Hematopoietic multipotent progenitor cell treated with erythropoietin and hydrocortisone succinate and interleukin-3 and kit ligand, for 8 days (in vitro differentiated cells): ENCODE measurements around the gene LELP1.
A peak's percentile ranks its signal among the peaks of the same experiment; 100 is the strongest.
"Not testable (repeated sequence)": the region's sequence is repeated elsewhere in the genome, so short reads cannot be mapped to it uniquely, and the experiment has no call there.

Experiments
- DNase-seq: peaks from one replicate; pipeline ENCODE4 v3.0.0-alpha.2; 2015

The LELP1 gene

DNA sequence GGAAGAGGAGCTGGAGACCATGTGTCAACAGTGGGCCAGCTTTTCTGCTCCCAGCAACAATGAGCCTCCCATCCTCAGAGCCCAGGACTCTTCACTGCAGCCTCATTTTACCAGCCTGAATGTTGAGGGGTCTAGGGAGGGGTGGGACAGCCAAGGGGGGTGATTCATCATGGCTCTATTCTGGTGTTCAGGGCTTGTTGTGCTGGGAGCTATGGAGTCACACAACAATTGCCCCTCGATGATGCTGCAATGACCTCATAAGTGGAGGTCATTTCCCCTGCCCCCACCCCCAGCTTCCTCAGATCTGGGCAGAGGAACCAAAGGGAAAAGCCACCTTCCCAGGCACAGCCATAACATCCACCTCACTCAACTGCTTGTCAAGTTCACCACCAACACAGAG, at the start of gene LELP1:
Gene LELP1, plus strand, starts transcription at position 301 of the 400 bp plus-strand sequence. CDS start 1,278 bp downstream, outside the sequence.
- DNase-seq, result no peak

DNA sequence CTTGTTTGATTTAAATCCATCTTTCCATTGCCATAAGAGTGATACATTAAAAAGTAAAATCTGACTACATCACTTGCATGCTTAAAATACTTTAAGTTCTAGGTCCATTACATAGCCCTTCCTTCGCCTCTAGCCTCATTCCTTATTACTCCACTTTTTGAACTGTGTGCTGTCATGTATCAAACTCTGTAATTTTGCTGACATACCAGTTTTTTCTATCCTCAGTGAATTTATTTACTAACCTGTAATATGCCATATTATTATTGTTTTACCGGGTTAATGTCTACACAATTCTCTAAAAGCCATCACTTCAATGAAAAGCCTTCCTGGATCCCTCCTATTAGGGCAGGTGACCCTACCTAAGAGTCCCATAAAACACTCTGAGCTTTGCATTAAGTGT, 47.7 kb upstream of the LELP1 start:
- no peak for DNase-seq

DNA sequence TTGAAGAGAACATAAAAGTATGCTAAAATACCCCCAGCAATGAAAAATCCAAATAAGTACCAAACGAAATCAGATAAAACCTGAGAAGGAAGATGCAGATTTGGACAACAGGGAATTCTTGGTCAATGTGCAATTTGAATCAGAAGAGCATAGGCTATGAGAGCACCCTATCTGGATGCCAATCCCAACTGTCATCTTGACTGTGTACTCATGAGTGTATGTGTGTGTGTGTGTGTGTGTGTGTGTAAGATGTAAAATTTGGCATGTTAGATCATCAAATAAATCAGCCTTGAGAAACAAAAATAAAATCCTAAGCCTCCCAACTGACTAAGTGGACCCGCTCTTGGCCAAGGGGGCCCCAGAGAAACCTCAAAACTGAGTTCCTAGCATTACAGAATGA, 34.5 kb upstream of the LELP1 start:
- no peak for DNase-seq

DNA sequence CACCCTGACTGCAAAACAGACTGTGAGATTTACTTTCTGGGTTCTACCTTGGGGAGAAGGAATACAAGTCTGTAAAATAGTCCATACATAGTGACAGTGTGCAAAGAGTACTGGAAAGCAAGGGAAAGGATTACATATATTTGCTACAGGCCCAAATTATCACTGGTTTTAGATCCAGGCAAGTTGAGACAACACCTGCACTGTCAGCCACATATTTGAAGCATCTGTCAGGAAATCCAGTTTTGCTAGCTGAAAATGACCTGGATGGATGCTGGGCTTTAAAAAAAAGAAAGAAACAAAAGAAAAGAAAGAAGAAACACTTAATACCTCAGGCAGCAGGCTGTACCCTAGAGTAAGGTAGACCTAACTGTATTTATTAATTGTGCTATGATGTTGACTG, 28.6 kb upstream of the LELP1 start:
- no peak for DNase-seq

DNA sequence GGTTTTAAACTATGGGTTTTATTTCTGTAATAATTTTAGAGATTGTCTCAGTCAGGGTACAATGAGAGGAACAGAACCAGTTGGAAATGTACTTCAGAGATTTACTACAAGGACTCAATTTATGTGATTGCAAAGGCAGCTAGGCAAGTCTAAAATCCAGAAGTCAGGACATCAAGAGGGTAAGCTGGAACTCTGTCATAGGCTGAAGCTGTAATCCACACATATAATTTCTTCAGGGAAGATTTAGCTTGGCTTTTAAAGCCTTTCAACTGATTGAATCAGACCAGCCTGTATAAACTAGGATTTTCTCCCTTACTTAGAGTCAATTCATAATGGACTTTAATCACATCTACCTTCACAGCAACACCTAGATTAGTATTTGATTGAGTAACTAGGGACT, 24.3 kb upstream of the LELP1 start:
- DNase-seq, result no peak

DNA sequence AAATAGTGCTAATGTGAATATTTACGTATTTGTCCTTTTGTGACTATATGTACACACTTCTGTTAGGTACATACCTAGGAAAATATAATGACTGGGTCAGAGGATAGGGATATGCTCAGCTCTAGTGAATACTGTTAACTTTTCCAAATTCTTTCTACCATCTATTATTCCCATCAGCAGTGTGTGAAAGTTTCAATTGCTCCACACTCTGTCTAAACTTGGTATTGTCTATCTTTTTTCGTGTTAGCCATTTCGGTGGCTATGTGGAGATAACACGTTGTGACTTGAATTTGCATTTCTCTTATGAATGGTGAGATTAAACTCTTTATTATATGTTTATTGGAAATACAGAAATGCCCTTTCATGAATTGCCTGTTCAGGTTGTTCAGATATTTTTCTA, 22.7 kb upstream of the LELP1 start:
- DNase-seq, result no peak

DNA sequence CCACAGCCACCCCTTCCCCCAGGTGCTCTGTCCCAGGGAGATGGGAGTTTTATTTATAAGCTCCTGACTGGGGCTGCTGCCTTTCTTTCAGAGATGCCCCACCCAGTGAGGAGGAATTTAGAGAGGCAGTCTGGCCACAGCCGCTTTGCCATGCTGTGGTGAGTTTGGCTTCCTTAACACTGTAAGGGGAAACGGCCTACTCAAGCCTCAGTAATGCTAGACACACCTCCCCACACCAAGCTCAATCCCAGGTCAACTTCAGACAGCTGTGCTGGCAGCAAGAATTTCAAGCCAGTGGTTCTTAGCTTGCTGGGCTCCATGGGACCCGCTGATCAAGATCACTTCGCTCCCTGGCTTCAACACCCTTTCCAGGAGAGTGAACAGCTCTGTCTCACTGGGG, 14.9 kb upstream of the LELP1 start:
- not testable (repeated sequence) for DNase-seq

DNA sequence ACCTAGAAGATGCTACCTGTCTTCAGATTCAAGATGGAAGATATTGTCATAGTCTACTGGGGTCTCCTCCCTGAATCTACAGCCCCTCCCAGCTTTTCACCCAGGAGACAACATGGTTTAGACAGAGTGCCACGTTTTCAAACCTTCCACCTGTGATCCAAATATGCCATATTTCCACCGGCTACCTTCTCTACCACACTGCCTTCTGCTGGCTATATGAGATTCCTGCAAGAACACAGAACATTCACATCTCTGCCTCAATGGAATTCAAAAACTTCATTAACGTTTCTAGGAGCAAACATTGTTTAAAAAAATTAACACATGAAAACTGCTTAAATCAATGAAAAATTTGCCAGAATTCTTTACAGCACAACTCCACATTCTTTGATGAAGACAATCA, 12.9 kb upstream of the LELP1 start:
- DNase-seq, result peak; percentile 27

DNA sequence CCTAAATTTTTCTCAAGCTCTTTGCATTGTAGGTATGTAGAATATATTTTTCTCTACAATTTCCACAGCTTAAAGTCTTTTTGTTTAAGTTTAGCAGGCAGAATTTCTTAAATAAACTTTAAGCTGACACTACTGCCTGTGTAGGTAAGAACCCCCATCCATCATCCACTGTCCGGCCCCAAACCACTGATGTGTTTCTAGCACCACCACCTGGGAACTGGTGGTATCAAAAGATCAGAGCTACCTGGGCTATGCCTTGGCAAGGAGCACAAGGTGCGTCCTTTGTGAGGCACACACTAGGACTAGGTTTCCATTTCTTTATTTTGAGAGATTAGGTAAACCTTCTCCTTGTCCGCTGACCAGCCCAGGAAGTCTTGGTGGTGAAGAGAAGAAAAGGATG, 10.5 kb upstream of the LELP1 start:
- peak; percentile 30 for DNase-seq

DNA sequence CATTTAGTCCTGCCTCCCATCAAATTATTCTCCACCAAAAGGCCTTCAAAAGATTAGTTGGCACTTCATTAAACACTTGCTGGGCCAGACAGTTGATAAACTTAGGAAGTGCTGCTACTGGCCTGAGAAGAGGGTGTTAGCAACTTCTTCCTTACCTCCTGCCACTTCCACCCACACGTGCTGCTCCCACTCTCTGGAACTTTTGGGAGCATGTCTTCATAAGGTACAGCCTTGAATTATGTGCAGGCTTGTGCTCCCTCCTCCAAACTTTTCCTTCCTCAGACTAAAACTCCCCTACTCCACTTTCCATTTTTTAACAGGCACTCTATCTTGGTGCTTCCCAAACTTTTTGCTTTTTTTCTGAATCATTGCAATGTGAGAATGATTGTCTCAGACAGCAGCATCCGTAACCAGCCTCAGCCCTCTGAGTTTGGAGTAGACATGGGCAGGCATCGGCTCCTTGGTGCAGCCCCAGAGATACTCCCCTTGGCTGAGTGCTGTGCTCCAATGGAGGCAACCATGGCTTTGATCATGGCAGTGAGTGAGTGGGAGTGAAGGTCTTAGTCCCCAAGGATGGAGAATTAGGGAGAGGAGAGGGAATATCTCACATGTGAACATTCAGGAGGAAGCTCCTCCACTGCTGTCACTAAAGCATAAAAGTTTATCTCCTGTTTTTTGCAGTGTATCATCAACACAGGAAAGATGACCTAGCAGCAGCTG, 8.7 kb upstream of the LELP1 start:
- DNase-seq, result no peak

DNA sequence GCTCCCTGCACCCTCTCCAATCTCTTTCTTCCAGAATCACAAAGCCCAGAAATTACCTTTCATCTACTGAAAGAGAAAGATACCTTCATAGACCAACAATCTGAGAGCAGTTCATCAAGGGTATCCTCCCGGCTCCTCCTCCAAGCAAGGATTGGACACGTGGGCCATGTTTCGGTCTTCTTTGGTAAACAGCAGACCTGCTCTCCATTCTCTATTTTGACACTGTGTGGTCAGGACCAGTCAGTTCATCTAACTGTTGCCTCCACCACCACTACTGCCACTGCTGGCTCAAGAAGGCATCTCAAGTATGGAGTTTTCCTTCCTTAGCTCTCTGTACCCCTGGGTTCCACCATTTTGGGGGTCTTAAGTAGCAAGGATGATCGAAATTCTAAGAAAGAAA, 8.0 kb upstream of the LELP1 start:
- no peak for DNase-seq

DNA sequence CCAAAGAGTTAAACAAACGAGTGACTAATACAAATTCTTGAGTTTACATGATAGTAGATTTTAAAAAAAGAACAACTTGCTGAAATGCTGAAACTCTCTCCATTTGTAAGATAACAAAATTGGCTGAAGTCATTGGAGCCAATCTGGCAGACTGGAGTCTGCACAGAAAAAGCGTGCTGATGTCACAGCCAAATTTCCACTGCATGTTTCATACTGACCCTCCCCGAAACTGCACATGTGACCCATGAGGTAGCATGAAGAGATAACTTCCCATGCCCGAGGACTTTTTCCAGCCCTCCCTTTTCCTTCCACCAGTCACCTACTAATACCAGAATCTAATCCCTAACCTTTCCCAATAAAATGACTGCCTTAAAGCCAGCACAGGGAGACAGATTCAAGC, 1.2 kb upstream of the LELP1 start:
- no peak for DNase-seq

DNA sequence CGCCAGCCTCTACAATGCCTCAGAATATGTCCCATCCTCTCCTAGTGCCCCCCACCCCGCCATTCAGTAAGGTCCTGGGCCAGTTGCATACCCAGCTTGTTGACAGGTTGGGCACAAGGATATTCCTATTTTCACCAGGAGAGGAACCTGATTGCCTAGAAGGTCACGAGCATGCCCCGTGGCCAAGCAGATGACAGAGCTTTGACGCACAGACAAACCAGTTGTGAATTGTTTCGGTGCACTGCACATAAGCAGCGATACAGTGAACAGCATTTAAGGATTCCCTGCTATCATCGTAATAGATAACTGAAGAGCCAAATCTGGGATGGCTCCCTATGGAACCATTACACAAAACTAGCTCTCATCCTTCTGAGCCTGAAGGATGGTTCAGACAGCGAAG, 3.4 kb downstream of the LELP1 start:
- no peak for DNase-seq

DNA sequence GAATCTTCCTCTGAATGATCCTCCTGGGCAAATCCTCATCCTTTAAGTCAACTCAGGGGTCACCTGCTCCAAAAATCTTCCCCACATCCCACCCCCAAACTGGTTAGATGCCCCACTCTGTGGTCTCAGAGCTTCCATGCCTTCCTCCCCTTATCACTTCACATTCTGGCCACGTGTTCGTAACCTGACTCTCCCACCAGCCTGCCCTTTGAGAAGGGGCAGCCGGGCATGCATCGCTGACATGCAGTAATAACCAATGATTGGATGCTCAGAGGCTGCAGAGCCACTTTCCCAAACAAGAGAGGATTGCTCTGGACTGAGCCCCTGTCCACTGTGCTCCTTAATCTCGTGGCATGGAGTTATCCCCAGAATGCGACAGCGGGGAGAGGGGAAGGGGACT, 7.0 kb downstream of the LELP1 start:
- DNase-seq, result no peak

DNA sequence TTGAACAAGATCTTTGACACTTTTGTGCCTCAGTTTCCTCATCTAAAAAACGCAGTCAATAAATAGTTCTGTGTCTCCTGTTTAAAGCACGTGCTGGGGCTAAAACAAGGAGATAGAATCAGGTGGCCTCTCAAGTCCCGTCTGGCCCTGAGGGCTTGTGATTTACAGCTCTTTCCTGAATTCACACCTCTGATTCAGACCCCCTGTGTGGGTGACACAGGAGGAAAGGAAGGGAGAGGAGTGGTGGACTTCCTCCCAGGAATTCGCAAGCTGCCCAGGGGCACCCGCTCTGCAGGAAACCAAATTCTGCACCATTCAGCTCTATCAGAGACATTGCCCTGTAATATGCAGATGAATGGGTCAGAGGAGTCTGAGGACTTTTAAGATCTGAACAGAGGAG, 9.0 kb downstream of the LELP1 start:
- no peak for DNase-seq

DNA sequence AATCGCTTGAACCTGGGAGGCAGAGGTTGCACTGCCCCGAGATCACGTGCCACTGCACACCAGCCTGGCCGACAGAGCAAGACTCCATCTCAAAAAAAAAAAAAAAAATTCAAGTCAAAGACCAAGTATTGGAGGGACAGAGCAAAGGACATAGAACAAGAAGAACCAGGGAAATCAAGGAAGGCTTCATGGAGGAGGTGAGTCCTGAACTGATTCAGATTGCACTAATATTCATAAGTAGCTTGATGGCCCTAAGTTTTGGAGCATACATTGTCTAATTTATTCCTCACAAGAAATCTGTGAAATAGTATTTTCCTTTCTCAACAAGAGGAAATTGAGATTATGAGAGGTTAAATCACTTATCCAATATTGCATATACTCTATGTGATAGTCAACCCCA, 10.3 kb downstream of the LELP1 start:
- no peak for DNase-seq

DNA sequence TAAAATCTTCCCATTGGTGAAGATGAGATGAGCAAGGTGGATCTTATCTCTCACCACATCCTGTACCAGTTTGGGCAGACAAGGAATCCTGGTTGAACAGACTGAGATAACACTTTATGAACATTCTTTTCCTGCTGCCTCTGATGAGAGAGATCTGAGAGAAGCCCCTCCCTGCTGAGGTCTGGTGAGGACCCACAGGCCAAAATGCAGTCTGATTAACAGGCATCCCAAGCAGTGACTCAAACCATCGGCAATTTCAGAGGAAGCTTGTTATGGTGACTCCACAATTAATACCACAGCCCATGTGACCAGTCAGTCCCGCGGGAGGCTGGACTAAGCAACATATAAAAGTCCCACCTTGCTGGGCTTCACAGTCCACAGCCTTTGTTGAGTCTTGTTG, 14.0 kb downstream of the LELP1 start, which contains the start of gene PRR9:
Gene PRR9, plus strand, starts transcription at position 373 of the 400 bp plus-strand sequence. CDS start 561 bp downstream, outside the sequence.
- peak; percentile 58 for DNase-seq

DNA sequence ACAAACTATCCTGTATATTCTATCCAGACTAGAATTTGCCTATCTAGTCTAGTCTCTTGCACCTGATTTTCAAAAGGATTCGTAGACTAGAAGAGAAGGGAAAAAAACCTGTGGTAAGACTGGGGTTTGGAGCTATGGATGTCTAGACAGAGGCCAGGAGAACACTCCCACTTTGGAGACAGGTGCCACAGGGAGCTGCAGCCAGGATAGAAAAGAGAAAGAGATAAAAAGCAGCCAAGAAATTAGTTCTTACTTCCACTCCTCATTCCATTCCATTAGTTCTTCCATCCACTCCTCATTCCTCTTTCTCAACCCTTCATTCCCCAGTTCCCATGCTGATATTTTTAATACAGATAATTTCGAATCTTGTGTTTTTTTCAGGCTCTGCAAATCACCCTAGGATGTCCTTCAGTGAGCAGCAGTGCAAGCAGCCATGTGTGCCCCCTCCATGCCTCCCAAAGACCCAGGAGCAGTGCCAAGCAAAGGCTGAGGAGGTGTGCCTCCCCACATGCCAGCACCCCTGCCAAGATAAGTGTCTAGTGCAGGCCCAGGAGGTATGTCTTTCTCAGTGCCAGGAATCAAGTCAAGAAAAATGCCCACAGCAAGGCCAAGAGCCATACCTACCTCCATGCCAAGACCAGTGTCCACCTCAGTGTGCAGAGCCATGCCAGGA, 14.7 kb downstream of the LELP1 start:
- DNase-seq, result no peak

DNA sequence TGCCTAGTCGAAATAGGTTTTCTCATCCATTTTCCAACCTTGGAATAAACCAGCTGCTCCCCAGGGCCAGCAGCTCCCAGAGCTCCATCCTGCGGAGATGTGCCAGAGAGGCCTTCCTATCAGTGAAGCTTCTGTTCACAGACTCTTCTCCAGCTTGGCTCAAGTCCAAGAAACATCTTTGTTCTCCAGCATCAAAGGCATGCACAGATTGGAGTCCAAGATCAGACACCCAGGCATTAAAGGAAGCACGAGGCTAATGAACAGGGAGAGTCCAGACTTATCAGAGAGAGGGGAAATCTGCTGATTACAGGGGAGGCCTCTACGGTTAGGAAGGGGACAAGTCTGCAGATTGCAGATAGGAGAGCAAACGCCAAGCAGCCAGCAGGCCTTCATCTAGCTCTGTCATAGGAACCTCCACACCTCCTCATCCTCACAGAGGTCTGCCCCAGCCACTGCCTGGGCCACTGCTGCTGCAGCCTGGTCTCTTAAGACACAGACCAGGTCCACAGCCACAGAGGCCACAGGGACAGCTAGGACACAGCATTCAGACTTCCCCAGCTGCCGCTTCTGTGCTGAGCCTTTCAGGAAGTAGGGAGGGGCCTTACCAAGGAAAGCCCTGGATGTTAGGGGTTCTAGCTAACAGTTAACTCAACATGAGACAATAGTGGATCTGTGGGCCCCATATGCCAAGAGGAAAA, 17.5 kb downstream of the LELP1 start:
- peak; percentile 77 for DNase-seq

DNA sequence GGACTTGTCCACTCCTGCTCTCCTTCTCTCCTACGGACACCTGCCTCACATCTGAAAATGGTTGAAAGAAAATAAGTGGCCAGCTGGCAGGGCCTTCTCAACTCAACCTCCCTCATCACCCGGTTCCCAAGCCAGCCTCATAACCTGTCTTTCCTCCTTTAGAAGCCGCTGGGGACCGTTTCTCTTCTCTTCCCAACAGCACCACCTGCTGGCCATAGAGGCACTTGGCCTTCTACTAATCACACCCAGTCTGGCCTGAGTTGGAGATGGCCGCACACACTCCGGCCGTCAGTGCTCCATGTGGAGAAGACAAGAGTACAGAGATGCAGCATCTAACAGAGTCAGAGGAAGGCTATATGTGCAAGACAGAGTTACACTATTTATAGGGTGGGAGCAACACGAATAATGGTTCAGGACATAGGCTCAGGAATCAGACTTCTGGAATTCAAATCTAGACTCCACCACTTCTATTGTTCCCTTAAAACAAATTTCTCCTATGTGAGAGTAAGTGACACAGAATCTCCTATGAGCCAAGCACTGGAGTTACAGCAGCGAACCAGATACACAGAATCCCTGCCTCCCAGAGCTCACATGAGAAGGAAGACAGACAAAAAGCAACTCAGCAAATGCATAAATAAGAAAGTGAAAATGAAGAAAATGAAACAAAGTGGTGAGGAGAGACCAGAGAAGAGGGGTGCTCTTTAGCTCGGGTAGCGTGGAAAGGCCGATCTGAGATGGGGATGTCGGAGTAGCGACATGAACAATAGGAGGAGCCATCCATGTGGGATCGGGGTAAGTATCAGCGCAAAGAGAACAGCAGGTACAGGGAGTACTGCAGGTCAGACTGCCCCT, 20.0 kb downstream of the LELP1 start:
- peak; percentile 69 for DNase-seq

DNA sequence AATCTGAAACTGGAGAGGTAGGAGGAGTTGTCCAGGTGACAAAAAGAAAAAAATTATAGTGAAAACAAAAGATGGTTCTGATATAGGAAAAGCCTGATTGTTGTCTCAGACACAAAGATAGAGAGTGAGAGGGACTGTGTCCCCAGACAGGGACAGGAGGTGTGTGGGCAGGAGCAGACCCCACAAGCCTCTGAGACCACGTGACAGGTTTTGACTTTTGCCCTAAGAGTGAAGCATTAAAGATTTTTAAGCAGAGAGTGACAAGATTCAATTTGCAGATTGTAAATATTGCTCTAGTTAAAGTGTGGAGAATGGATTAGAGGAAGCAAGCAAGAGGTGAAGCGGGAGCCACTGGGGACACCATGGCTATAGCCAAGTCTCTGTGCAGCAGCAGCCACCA, 24.6 kb downstream of the LELP1 start:
- DNase-seq, result no peak

DNA sequence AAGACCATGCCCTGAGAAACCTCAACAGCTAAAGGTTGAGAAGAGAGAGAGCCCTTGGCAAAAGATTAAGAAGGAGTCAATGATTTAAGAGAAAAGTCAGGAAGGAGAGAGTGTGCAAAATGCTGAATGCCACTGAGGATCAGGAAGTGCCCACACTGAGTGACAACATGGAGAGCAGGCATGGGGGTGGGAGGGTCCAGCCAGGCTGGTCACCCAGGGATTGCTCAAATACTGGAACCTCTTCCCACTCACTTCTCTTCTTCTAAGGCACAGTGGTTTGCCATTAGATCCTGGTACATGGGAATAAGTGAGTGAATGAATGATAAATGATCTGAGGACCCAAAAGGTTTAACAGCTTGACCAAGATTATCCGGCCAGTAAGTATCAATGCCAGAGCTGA, 25.3 kb downstream of the LELP1 start:
- DNase-seq, result no peak
